GM21717 (cell line): ENCODE results near the gene TRIM31.
A peak's percentile ranks its signal among the peaks of the same experiment; 100 is the strongest.

ENCODE experiments used
- ATAC-seq: cut with Tn5 transposase; IDR thresholded peaks from one replicate; pipeline ENCODE4 v1.9.1; 2021; ENCODE audit warnings: mild to moderate bottlenecking, moderate library complexity; ENCODE audit not compliant: unreplicated experiment

TRIM31 gene

DNA sequence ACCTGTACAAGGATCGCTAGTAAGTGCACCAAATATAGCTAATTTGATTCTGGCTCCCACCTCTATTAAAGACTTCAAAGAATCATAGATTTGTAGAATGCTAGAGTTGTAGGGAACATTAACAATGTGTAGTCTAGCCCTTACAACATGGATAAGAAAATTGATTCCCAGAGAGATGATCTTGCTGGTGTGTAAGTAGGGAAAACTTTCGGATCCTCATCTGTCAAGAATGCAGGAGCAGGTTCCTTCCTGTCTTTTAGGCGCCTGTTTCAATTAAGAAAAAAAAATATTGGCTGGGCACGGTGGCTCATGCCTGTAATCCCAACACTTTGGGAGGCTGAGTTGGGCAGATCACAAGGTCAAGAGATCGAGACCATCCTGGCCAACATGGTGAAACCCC lies 25.0 kb downstream of the TRIM31 start:
- ATAC-seq = no peak

- no peak for ATAC-seq
Observed at GRCh38 chr6:30077218-30077617, 35.7 kb downstream of the TRIM31 start.

GRCh38 chr6:30075790-30076732 lies 36.8 kb downstream of the TRIM31 start:
- ATAC-seq = no peak

- ATAC-seq = no peak
Observed at GRCh38 chr6:30075094-30075789, 37.6 kb downstream of the TRIM31 start, which contains the start of gene RNF39. TSS of gene RNF39 (minus strand) at chr6:30075769. CDS start at chr6:30075585, 184 bp downstream.

- ATAC-seq = no peak
Observed at GRCh38 chr6:30074331-30075093, 38.4 kb downstream of the TRIM31 start.

DNA sequence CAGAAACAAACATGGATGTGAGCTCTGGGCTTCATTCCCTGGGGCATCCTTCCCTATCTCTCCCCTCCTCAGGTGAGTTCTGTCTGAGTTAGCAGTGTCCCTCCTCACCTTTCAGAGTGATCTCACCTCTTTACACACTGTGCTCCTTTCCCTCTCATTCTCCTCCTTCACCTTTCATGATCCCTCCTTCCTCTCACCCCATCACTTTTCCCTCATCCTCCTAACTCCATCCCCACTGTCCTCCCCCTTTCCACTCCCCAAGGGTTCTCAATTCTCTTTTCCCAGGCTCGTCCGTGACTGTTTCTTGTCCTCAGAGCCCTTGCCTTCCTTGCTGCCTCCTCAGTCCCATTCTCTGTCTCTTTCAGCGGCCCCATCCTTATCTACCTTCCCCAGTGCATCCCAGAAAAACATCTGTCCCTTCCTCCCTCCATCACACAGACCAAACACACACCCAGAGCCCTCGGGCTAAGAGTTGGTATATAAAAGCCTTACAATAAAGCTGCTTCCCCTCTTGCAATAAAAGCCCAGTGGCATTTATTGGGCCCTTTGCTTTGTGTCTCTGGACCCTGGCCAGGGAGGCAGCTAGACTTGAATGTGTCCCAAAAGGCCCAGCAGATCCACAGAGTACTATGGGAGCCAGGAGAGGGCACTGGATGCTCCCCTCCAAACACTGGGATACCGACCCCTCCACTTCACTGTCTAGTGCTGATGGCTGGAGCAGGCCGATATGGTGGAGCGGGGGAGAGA lies 39.2 kb downstream of the TRIM31 start:
- no peak for ATAC-seq

GRCh38 chr6:30071858-30072257 lies 41.0 kb downstream of the TRIM31 start:
- ATAC-seq = no peak

- ATAC-seq = no peak
Observed at GRCh38 chr6:30071081-30071818, 41.6 kb downstream of the TRIM31 start.

GRCh38 chr6:30067460-30068139 lies 45.3 kb downstream of the TRIM31 start:
- ATAC-seq = no peak

DNA sequence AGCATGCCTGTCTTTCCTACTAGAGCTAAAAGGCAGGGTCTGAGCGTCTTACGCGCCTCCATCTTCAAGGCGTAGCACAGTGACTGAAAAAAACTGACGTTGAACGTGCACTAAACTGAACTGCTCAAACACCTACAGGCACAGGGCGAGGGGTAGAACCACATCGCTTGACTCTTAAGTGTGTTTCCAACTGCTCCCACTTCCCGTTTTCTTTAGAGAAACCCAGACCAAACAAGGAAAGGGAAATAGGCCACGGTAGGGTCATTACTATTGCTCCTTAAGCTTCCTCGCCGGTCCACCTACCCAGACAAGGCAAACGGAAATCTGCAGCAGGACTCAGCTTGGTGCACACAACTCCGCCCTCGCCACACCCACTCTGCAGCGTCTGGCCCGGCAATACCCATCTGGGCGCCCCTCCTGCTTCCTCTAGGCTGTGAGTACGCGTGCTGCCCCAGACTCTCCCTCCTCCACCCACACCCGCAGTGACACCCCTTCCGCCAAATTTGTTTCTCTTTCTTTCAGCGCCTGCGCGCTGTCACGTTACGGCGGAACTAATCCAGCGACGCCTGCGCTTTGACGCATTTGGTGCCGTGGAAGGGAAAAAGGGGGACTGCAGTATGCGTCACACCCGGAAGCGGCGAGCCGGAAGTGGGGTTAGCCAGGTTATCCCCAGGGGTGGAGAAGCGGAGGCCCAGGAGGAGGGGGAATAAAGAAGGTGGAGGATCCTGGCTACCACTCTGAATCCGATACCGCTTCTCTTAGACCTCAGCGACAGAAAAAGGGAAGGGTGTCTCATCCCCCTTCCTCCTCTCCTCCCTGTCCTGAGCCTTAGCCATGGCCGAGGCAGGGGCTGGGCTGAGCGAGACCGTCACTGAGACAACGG lies 46.1 kb downstream of the TRIM31 start, which contains the start of gene PPP1R11:
Gene PPP1R11 (plus strand): TSS at position 622 of the 883 bp plus-strand sequence. CDS start 213 bp downstream, at position 835.
- ATAC-seq = peak; percentile 91

GRCh38 chr6:30066082-30066481 lies 46.8 kb downstream of the TRIM31 start:
- no peak for ATAC-seq

- ATAC-seq = no peak
Observed at GRCh38 chr6:30063315-30063714, 49.6 kb downstream of the TRIM31 start.

DNA sequence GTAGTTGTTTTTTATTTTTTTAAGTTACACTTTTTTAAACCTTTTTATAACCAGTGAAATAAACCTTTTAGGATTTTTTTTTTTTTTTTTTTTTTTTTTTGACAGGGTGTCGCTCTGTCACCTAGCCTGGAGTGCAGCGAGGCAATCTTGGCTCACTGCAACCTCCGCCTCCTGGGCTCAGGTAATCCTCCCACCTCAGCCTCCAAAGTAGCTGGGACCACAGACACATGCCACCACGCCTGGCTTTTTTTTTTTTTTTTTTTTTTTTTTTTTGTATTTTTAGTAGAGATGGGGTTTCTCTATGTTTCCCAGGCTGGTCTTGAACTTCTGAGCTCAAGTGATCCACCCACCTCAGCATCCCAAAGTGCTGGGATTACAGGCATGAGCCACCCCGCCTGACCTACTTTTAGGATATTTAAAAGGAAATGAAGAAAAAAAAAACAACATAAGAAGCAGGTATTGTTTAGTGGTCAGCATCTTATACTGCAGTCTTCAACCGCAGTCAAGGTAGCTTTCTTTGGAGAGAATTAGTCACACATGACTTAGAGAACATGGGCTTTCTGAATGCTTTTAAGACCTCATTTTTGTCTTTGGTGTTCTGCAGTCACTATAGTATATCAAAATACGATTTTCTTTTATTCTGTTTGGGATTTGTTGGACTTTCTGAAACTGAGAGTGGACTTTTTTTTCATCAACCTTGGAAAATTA lies 50.3 kb downstream of the TRIM31 start:
- no peak for ATAC-seq

- no peak for ATAC-seq
Observed at GRCh38 chr6:30061858-30062458, 50.9 kb downstream of the TRIM31 start.

DNA sequence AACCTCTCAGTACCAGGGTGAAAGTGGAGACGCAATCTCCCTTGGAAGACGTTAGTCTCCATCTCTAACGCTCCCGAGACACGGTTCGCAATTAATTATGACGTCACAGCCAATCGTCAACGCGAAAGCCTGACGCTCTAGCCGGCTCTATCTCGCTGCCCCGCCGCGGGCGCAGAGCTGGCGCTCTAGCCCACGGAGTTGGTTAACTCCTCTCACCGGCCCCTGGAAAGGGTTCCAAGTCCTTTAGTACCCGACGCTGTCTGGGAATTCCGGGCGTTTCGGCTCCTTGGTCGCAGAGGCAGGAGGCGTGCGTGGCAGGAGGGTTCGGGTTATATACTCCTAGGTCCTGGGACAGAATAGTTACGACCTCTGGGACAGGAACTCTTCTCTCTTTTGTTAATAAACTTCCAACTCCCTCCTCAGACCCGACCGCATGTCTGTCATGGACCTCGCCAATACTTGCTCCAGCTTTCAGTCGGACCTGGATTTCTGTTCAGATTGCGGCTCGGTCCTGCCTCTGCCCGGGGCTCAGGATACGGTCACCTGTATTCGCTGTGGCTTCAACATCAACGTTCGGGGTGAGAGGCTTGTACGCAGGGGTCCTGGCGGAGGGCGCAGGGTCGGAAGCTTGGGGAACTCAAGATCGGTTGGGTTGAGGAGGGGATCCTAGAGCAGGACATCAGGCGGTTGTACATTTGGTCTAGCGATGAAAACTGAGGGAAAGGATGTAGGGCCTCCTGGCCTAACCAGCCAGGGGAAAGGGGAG lies 51.6 kb downstream of the TRIM31 start, which contains the start of gene POLR1H:
Gene POLR1H (plus strand): TSS at position 174 of the 766 bp plus-strand sequence. CDS start 260 bp downstream, at position 434.
- peak; percentile 82 for ATAC-seq

DNA sequence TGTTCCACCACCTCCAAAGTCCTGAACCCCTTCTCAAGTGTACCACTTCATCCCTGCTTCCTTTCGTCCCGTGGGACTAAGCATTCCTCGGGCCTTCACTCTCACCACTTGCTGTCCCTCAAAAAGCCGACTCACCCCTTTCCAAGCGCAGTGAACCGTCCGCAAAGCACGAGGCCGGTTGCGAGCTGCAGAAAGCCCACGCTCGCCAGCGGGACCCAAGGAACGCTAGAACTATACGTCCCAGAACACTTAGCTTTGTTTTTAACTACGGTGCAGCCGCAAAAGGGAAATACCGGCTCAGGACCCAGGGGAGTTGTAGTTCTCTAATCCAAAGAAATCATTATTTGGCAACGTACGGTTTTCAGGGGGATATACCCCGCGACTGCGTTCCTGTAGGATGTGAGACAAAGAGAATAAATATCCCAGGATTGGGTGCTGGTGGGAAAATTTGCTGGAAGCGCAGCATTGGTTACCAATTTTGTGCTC lies 52.2 kb downstream of the TRIM31 start:
- peak; percentile 10 for ATAC-seq
